HTR-8/SVneo (cell line): ENCODE data around the gene NEMP2.
A peak's percentile ranks its signal among the peaks of the same experiment; 100 is the strongest.
"Not testable (repeated sequence)": the region's sequence is repeated elsewhere in the genome, so short reads cannot be mapped to it uniquely, and the experiment has no call there.

Experiments
- DNase-seq: peaks from one replicate; pipeline ENCODE4 v3.0.0; 2011; ENCODE audit warnings: low spot score, mixed read lengths; ENCODE audit not compliant: insufficient read length
- FAIRE-seq: peaks from 2 replicates; lab custom pipeline; 2011; peaks lifted over from hg19 to GRCh38; lab: Jason Lieb, UNC

The NEMP2 gene

DNA sequence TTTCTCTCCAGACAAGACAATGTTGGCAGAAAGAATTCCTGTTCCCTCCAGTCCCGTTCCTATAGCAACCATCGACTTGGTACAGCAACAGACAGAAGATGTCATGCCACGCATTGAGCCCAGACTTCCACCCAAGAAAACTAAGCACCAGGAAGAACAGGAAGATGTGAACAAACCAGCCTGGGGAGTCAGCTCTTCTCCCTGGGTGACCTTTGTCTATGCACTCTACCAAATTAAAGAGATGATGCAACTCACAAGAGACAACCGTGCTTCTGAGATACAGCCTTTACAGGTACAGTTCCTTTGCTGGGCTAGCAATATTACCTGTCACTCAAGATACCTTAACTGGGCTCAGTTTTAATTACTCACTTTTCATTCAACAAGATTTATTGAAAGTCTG is 37.1 kb downstream of the NEMP2 start:
- FAIRE-seq: no peak
- DNase-seq: no peak

GRCh38 chr2:190494600-190495227 is 39.8 kb downstream of the NEMP2 start:
- FAIRE-seq, DNase-seq: not testable (repeated sequence)

GRCh38 chr2:190493095-190493494 is 41.4 kb downstream of the NEMP2 start:
- no peak for FAIRE-seq
- no peak for DNase-seq

DNA sequence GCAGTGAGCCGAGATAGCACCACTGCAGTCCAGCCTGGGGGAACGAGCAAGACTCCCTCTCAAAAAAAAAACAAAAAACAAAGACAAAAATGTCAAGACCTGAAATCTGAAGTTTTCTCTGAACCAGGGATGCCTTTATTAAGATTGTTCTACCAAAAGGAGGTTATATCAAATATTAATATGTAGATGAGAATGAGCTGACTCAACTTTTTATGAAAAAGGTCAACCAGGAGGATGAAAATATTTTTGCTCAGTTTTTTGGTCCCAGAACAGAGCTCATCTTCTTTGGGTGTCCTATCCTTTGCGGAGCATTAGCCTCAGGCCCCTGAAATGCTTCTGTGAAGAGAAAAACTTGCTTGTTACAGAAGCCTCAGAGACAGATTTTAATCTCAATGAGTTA is 44.0 kb downstream of the NEMP2 start:
- FAIRE-seq (no peak), DNase-seq (no peak)

DNA sequence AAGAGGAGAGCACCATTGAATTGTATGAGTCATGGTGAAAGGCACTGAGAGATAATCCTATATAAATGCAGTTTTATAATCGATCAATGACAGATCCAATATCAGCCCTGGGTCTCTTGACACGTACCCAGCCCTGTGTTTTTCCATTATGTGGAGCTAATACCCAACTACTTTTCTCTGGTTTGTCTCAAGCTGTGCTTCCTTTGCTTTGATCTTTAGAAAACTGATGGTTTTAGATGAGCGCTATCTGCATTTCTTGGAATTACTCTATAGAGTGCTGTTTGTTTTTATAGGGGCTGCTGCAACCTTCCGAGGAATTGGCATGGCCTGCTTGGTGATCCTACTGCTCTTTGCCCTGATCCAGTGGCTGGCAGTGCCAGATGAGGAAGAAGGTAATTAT is 45.0 kb downstream of the NEMP2 start:
- FAIRE-seq (no peak), DNase-seq (no peak)

GRCh38 chr2:190488516-190489233 is 45.8 kb downstream of the NEMP2 start:
- FAIRE-seq (no peak), DNase-seq (no peak)

DNA sequence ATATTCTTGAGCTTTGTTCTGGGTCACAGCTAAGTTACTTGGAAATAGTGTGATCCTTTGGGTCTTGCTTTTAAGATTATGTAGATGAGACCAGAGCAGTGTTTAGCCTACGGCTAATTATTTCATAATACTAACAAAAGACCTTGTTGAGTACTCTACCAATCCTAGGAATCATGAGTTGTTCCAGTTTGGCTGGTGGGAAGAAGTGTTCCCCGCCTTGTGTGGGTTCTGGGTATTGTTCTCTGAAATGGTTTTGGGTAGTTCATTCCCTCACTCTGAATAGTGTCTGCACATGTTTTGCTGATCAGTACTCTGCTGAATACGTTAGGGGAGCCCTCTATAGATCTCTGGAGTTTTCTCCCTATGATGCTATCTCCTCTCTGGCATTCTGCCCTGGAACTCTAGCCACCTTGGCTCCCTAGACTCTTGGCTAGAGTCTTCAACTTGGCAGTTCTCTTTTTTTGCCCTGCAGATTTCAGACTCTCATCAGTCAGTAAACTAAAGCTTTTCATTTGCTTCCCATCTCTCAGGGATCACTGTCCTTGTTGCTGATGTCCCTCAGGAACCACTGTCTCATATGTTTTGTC is 48.4 kb downstream of the NEMP2 start:
- DNase-seq (no peak), FAIRE-seq (no peak)

DNA sequence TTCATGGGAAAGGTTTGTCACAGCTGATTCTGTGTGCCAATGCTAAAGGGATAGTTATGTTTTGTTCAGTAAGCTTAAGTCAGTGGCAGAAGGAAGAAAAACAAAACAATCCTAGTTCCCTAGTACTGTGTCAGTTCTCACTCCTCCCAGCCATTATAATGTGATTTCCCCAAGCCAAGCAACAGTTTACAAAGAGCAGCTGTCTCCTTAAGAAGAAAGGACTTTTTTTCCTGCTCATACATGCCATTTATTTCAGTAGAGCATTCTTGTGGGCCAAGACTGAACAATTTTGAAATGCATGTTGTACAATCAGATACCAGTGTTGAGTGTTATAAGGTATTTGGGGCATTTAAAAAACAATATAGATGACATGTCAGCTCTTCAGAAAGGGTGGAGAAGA is 52.1 kb downstream of the NEMP2 start:
- no peak for DNase-seq
- FAIRE-seq: no peak

DNA sequence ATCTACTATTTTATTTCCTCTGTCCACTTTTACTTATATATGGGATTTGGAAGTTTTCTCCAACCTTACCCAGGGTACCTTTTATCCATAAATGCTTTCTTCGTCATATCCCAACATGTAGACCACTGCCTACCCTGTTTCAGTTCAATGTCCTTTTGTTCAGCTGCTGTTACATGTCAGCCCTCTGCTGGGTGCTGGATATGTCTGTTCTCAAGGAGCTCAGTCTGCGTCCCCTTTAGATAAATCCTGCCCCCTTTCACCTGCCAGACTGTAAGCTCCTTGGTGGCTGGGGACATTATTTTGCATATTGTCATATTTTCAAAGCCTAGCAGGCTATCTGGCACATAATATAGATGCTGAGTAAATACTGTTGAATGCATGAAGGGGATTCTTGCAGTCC is 53.2 kb downstream of the NEMP2 start:
- DNase-seq (no peak), FAIRE-seq (no peak)

DNA sequence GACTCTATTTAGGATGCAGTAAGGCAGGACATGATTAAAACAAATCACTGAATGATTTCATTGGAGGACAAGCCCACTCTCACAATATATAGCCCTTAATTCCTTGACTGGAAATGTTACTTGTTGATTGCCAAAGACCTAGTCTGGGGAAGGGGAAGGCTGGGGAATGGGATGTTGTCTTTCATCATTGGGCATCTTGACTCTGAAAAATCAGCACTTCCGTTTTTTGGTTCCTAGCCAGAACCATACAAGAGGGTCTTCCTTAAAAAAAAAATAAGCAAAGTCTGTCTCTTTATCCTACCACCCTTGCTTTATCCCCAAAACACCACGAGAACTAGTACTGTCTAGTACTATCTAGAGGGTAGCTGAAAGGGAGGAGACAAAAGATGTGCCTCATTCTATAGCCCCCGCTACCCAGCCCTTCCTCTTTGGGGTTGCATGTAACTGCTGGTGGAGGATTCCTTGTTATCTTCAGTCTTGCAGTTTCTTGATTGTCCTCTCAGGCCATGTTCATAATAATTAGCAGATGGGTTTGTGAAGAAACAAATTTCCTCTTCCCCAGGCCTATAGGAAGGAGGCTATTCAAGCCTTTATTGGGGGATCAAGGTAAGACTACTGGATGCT is 55.8 kb downstream of the NEMP2 start:
- DNase-seq (no peak), FAIRE-seq (no peak)

- no peak for DNase-seq
- FAIRE-seq: no peak
Observed at GRCh38 chr2:190477661-190478454, 56.7 kb downstream of the NEMP2 start.

DNA sequence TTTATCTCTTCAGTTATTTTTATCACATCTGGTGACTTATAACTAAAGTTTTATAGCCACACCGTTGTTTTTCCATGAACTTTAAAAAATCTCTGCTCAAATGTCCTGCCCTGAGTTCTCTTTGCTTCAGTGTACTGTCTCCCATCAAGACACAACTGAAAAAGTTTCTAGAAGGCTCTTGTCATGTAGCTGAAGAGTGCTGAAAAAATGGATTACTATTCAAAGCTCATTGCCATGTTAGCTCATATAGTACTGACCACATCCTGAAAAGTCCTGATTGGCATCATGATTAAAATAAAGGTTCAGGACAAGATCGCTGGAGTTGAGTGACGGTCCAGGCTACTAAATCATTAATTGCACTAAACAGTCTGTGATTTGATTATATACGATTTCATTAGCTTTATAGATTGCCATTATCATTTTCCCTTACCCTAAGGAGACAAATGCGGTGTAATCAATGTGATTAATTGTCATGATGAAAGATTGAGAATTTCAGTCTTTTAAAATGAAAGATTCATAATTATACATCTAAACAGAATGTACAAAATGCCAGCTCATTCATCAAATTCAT is 64.2 kb downstream of the NEMP2 start:
- FAIRE-seq (no peak), DNase-seq (no peak)

DNA sequence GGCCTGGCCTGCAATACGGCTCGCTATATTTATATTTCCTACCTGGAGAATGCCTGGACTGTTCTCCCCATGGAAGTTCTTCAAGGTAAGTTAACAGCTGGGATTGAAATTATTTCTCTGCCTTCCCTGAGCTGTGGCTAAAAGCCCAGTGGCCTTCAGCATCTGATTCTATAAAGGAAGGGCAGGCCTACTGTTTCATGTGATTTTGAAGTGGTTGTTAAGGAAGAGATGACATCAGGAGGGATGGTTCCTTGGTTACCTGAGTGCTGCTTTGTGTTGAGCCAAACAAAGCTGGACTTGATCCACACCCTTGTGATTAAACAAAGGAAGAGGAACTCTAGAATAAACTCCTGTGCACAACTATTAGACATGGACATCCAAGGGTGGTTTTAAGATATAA is 64.8 kb downstream of the NEMP2 start:
- no peak for DNase-seq
- FAIRE-seq: no peak

- DNase-seq: peak; percentile 87
- FAIRE-seq: peak; percentile 83
Observed at GRCh38 chr2:190468814-190469569, 65.5 kb downstream of the NEMP2 start.

DNA sequence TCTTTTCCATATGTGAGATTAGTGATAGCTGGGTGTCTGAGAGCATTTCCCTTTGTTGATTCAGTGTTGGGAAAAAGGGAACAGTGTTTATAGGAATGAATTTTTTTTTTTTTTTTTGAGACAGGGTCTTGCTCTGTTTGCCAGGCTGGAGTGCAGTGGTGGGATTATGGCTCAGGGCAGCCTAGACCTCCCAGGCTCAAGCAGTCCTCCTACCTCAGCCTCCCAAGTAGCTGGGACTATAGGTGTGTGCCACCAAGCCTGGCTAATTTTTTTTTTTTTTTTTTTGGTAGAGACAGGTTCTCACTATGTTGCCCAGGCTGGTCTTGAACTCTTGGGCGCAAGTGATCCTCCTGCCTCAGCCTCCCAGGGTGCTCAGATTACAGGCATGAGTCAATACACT is 66.2 kb downstream of the NEMP2 start:
- FAIRE-seq, DNase-seq: not testable (repeated sequence)

DNA sequence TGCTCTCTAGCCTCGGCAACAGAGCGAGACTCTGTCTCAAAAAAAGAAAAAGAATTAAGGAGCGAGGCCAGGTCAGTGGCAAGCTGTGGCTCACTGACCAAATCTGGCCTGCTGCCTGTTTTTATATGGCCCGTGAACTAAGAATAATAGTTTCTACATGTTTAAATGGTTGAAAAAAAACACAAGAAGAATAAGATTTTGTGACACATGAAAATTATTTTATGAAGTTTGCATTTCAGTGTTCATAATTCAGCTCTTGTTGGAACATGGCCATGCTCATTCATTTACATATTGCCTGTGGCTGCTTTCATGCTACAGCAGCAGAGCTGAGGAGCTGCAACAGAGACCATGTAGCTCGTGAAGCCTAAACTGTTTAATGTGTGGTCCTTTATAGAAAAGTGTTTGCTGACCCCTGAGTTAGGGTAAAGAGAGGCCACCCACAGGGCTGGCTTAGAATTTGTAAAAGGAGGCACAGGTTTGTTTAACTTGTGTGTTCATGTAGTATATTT is 66.9 kb downstream of the NEMP2 start:
- no peak for DNase-seq
- FAIRE-seq: no peak

GRCh38 chr2:190466819-190467446 is 67.6 kb downstream of the NEMP2 start:
- DNase-seq (no peak), FAIRE-seq (no peak)

DNA sequence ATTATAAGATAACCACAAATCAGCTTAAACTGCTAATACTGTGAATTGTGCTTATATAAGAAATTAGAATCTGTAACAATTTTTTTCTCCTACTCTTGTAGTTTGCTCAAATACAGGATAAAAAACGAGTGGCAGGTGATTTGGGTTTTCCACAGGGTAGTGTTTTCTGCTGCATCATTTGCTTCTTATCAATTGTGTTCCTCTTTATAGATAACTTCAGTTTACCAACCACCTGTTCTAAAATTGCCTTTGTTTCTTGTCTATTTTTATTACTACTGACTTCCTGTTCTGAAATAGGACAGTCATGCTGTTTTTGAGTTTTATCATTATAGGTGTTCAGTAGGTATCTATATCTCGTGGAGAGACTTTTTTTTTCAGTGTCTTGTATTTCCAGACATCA is 69.5 kb downstream of the NEMP2 start:
- no peak for DNase-seq
- FAIRE-seq: no peak

DNA sequence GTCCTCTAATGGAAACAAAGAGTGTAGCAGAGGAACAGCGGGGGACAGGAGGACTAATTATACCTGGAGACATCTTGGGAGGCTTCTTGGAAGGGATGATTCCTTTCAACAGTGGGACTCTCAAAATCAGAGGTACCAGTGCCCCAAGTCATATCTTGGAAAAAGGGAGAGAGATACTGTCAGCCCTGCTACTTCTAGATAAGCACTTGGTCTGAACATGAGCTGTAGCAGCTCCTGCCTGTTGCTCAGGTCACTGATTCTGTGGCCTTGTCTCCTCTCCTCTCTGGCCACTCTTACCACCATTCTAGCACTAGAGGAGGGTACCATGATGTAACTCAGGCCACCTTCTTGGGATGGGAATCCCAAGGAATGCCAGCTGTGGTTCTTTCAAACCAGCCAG is 71.9 kb downstream of the NEMP2 start:
- FAIRE-seq (no peak), DNase-seq (no peak)
